HG03196 (cell line): ENCODE results near the gene MEIOSIN.

Experiments used
- ATAC-seq: cut with Tn5 transposase; IDR thresholded peaks from one replicate; pipeline ENCODE4 v1.9.1; 2021; ENCODE audit not compliant: unreplicated experiment

The MEIOSIN gene

DNA sequence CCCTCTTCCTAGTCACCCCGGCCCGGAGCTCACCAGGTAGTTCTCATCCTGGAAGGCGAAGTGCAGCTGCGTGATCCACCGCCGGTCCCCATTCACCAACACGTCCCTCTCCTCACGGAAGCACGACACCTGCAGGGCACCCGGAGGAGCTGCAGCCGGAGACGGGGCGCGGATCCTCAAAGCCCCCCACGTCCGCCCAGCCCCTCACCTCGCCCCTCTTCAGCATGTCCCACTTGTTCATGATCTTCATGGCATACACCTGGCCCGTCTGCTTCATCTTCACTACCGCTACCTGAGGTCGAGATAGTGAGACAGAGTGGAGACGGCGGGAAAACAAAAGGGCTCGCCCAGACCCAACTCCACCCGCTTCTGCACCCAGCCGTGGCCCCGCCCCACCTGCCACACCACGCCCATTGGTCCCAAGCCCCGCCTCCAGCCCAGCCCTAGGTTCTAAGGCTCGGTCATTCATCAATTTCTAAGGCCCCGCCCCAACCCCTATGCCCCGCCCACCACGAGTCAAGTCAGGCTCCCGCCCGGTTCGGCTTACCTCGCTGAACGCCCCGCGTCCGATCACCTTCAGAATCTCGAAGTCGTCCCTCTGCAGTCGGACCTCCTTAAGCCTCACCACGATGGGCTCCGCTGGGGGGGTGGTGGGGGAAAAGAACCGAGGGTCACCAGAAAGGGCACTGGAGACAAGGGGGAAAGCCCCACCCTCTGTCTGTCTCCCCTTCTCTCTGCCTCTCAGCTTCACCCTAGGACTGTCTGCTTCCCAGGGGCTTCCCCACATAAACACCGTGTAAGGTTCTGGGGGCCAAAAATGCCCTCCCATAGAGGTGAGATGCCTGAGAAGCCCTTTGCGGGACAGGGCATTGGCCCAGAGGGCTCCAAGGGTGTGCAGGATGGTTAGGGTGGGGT, 46.2 kb downstream of the MEIOSIN start:
- ATAC-seq = peak; percentile 66

DNA sequence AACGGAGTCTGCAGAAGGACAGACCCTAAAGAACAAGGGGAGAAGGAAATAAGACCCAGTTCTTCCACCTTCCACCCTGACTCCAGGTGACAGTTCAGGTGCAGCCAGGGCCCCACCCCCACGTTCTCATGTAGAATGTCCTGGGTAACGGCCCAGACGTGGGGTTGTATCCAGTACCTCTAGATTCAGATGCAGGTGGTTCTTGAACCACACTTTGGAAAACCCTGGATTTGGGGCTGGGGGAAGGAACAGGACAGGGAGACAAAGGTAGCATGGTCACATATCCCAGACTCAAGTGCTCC, 46.9 kb downstream of the MEIOSIN start:
- no peak for ATAC-seq

DNA sequence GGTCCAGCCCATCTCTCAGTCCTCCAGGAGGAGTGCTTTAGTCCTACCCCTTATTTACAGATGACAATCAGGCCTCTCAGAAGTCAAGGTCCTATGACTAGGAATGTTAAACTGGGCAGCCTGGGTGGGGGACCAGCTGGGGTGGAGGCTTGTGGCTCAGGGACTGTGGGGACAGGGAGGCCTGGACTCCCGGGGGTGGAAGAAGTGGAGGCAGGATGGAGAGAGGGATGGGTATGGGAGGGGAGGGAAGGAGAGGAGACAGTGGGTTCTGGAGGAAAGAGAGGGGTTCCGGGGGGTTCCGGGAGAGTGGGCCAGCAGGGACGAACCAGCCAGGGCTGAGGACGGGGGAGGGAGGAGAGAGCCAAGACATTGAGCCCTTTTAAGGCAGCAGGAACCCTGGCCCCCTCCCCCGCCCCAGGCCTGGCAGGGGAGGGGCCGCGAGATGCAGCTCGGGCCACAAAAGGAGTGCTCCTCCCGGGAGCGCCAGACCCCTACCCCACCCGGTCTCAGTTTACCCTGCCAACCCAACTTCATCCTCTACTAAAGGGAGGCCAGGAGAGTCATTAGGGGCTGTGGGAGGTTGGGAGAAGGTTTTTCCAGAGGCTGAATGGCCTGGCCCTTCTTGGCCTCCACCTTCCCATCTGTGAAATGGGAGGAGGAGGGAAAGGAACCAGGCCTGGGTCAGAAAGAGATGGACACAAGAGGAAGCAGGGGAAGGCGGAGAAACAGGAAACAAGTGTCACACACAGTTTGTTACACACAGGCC, 47.4 kb downstream of the MEIOSIN start:
- no peak for ATAC-seq

DNA sequence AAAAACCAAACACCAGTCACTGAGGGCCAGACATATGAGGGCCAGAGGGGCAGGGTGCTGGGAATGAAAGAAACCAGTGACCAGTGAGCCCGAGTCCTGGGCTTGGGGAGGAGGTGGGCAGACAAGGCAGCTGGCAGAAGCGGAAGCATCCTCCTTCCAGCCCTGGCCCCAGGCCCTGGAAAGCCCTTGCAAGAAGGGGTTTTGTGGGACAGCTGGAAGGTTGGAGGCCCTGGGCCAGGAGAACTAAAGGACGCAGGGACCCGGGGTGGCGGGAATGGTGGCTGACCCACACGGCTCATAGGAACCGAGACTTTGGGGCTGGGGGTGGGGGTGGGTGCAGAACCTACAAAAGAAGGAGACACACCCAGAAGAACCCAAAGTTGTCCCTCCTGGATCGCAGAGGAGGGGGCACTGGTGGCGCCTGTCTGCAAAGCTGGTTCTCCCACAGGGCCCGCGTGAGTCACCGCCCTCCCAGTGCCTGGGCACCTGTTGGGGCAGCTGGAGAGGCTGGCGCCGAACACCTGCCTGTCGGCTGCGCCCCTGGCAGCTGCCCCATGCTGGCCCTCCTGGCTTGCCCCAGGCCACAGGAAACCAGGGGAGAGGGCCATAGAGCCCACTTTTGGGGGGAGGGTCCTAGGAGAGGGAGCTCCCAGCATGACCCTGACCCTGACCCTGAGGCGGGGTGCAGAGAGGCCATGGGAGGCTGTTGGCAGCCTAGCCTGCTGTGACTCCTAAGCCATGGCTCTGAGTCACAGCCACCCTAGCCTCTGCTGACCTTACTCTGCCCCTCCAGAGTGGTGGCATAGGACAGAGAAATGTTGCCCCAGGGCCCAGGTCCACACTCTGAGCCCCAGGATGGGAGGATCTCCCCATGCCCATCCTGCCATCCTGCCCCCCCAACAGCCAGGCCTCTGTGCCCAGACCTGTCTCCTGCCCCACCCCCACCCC, 48.2 kb downstream of the MEIOSIN start:
- ATAC-seq = no peak

DNA sequence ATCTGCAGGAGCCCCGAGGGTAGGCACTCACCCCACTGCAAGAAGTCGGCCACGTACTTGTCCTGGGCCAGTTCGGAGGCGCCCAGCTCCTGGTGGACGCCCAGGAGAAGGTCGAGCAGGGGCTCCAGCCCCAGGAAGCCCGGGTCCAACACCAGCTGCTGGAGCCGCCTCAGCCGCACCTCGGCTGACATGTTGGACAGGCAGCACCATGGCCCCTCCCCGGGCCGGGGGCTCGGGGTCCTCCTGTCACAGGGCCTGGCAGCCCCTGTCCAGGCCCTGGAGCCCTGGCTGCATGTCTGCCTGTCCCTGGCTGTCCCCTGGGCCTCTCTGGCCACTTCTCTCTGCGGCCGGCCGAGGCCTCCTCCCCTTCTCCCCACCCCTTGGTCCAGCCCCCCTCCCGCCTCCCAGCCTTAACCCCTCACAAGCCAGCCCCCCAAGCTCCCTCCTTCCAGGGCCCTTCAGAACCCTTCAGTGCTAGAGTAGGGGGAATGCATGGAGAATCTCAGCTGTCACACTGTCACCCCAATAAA, 49.0 kb downstream of the MEIOSIN start, which contains the start of gene DMPK:
Gene DMPK, minus strand, starts transcription at position 329 of the 530 bp plus-strand sequence. Its CDS starts 138 bp downstream, at position 191.
- no peak for ATAC-seq

DNA sequence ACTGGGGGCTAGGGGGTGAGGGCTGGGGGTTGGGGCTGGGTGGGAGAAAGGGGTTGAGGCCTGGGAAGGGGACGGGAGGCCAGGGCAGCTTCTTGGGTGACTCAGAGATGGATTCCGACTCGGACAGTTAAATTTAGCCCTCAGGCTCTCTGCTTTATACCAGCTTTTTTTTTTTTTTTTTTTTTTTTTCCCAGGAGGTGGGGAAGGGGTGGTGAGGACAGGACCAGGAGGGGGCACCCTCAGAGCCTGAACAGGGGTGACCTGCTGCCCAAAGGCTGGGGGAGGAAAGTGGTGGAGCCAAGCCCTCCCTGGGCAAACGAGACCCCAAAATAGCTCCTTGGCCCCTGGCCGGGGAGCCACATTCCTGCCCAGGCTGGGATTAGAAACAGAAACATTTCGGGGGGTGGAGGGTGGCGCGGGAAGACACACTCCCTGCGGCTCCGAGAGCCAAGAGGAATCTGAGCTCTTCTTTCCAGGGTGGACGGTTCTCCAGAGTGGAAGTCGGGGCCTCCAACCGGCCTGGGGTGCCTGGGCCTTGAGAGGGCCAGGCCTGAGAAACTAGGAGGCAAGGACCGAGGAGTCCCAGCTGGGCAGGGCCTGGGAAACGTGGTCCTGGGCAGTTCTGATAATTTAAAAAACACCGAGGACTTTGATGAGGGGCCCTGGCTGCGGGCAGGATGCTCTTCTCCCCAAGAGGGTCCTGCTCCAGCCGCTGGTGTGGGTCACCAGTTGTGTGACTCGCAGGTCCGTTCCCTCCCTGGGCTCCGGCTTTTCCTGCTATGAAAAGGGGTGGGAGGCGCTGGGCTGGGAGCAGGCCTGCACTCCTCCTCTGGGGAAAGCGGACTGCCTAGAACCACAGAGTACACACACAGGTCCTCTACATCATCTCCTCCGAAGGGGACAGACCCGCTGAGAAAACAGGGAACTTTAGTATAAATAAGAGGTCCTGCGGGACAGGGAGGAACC, 49.9 kb downstream of the MEIOSIN start:
- ATAC-seq = no peak

DNA sequence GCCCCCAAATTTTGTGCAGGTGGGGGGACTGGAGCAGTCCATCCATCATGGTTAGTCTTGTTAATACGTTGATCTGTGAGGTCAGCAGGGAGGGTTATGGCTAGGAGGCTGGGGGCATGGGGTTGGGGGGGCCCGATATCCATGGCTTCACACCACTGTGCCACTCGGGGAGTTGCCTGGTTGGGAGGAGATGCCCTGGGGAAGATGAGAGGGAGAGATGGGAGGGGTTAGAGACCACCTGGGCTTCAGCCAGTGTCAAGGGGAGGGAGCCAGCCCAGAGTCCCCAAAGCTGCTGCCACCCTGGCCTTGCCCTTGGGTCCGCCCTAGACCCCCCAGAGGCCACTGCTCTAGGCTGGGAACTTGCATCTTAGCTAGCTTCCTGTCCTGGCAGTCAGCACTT, 50.9 kb downstream of the MEIOSIN start:
- ATAC-seq = no peak

DNA sequence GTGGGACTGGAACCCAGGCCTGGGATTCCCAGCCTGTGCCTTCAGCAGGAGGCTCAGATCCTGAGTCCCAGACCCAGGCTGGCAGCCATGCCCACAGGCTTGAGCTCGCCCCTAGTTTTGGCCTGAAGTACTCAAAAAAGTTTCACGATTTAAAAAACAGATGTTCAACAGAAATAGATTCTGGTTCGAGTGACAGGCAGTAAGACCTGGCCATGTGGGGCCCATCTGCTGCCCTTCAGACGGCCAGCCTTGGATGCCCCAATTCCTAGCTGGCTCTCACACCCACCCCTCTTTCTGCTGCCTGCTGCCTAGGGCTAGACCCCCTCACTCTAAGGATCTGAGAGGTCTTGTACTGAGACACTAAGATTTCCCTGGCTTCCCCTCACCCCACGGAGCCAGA, 51.9 kb downstream of the MEIOSIN start:
- ATAC-seq = no peak

DNA sequence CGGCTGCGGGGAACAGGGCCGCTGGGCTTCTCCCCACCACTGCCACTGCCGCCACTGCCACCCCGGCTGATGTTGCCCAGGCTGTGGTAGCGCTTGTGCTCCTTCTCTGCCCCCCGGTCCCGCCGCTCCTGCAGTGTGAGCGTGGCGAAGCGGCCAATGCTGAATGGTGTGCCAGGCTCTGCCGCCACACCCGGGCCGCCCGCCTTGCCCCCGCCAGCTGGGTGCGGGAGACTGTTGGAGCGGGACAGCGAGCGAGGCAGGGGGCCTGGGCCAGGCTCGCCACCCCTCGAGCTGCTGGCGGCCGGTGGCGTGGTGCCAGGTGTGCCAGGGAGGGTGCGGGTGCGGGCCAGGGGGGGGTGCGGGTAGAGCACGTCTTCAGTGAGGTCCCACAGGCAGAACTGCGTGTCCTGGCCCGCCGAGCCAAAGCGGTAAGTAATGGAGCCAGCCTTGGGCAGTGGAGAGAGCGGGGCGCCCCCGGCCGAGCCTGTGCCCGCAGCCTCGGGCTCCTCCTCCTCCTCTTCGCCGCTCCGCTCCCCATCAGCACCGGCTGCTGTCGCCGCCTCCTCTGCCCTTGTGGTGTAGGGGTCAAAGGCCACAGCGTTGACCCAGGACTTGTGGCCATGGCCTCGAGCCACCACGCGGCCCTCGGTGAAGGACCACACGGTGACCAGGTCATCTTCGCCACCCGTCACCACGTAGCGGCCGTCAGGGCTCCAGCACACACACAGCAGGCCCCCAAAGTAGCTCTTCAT, 52.7 kb downstream of the MEIOSIN start:
- no peak for ATAC-seq

DNA sequence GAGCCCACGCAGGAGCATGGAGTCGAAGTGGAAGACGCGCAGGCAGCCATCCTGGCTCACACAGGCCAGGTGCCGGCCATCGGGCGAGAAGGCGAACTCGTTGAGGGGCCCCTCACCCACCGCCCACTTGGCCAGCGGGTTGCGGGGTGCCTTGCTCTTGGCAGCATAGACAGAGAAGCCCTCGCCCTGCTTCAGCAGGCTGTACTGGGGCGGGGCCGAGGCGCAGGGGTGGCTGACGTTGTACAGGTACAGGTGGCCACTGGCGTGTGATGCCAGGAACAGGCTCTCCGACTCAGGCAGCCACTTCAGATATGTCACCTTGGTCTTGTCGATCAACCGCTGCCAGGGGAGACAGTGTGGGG, 53.3 kb downstream of the MEIOSIN start:
- no peak for ATAC-seq

DNA sequence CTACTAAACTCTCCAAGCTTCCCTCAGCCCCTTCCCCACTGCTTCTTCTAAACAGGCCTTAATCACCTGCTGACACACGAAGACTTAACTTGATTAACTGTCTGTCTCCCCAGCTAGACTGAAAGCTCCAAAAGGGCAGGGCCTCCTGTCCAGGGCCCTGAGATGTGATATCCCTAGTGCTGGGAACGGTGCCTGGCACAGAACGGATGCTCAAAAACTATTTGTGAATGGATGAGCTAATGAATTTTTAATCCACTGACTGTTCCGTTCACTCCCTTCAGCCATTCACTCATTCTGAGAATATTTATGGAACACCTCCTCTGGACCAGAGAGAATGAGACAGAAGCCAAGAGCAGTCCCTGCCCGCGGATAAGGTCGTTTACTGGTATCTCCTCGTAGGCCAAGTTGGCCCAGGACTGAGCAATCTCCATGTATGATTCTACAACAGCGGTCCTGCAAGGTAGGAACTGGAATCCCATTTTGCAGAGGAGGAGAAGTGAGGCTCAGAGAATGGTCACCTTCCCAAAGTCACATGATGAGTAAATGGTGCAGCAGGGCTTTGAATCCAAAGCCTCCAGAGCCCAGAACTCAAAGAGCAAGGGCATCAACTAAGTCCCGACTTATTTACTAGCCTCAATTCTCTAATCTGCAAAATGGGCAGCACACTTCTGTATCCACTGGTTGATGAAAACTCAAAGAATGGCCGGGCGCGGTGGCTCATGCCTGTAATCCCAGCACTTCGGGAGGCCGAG, 56.0 kb downstream of the MEIOSIN start:
- ATAC-seq = no peak

DNA sequence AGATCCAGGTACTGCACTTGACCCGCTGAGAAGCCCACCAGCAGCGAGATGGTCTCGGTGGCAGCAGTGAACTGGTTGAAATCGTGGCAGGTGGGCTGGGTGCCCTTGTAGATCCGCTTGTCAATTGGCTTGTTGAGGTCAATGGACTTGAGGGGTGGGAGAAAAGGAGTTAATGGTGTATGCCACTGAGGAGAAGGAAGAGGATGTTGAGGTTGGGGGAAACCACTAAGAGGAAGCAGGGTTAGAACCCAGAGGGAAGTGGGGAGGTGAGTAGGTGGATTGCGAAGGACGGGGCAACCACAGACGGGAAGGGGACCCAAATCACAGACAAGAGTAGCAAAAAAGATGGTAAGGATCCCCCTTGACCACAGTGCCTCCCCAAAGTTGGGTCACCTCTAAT, 57.7 kb downstream of the MEIOSIN start:
- ATAC-seq = no peak

DNA sequence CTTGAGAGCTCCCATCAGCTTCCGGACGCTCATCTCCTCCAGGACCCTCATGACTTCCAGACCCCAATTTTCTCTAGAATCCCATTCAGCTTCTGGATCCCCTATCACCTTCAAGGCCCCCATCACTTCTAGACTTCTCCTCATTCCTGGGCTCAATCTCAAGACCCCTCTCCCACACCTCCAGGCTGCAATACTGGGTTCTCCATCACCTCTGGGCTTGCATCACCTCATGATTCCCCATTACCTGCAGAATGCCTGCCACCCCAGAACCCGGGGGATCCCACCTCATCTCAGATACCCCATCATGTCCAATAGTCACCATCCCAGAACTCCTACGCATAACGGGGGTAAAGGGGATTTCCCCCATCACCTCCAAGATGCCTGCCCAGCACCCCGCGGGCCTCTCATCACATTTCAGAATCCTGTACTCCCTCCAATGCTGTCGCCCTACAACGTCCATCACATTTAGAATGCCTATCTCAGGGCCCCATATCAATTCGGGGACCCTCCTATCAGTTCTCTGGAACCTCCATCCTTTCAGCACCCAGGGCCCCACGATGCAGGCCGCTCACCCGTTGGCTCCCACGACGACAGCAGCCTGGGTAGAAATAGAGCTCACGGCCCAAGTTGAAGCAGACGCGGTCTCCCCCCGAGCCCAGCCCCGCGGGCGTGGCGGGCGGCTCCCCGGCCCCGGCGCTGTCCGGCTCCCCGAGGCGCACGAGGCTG, 58.7 kb downstream of the MEIOSIN start:
- ATAC-seq = peak; percentile 17

DNA sequence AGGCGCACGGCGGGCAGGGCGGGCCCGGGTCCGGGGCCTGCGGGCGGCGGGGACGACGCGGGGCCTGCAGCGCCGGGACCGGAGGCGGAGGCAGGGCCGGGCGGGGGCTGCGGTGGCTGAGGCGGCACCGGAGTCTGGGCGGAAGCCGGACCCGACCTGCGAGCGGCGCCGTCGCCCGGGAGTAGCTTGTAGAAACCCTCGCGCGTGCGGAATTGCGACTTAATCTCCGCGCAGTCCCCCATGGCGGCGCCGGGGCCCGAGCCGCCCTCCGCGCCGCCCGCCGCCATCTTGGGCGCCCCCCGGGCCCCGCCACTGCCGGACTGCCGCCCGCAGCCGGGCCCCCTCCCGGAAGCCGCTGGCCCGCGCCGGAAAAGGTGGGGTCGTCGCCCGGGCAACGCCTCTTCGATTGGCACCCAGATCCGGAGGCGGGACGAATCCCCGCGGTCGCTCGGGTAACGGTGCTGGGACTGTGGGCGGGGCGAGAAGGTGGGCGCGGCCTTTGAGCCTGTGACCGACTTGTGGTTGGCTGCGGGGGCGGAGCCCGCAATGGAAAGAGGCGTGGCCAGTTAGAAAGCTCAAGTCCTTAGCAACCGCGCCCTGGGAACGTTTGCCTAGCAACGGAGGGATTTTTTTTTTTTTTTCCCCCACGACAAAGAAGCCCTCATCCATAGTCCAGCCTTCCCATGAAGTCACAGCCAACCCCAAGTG, 59.4 kb downstream of the MEIOSIN start, which contains the start of gene DMWD:
Gene DMWD, minus strand, starts transcription at position 376 of the 708 bp plus-strand sequence. Its CDS starts 89 bp downstream, at position 287.
- peak; percentile 95 for ATAC-seq

DNA sequence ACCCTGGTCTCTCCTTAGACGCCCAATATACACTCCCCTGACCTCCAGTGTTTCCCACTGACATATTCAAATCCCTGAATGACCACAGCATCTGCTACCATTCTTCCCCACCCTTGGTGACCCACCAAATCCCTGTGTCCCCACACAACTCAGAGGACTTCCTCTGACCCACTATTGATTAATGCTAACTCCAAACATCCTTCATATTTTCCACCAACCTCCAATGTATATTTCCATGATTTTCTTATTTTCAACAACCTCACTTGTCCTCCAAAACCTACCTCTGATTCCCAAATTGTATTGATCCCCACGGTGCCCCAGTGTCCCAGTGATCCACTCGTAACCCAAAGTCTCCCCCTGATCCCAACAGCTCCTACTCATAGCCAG, 59.9 kb downstream of the MEIOSIN start:
- no peak for ATAC-seq

DNA sequence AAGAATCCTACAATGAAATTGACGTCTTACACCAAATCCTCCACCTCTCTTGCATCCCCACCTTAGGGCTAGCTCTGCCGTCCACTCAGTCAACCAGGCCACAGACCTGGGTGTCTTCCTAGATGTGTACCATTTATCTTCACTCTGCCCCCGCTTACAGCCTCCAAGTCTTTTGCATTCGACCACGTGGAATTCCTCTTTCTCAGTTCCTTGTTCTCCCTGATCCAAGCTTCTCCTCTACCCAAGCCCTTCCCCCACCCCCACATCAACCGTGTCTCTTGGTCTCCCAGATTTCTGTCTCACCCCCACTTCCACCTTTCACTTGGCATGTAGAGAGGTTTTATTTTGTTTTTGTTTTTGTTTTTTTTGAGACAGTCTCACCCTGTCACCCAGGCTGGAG, 60.6 kb downstream of the MEIOSIN start:
- no peak for ATAC-seq

DNA sequence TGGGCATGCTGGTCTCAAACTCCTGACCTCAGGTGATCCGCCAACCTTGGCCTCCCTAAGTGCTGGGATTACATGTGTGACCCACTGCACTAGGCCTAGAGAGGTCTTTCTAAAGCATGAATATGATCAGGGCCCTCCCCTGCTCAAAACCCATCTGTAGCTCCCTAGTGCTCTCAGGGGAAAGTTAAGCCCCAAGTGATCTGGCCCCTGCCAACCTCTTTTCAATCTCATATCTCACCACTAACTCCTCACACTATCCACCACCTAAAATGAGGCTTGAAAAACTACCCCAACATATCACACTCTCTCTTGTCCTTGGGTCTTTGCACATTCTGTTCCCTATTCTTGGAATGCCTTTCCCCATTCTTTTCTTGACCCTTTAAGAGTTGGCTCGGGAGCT, 61.4 kb downstream of the MEIOSIN start:
- no peak for ATAC-seq
